ENCODE measurements around the gene IDE. TPM values are rescaled to one million over a fixed set of nuclear protein-coding genes. Genes with fewer than 3 reads are reported as not detected.

The IDE gene
- total and polyA plus RNA-seq, 2 of the 13 experiments (the other 11 are each of a cell fraction or from before 2014, with no cell fraction given) = 16.1 to 52.1 TPM

- no peak for TF ChIP-seq NONO (IDR thresholded peaks at IDR 0.05)
- TF ChIP-seq NONO (CRISPR knock-in tag; conservative IDR thresholded peaks at IDR 0.05) = peak; percentile 93
- no peak for TF ChIP-seq ZNF569 (CRISPR knock-in tag; IDR thresholded peaks at IDR 0.05; ENCODE audit: borderline replicate concordance)
- TF ChIP-seq TAF1 (CRISPR knock-in tag; IDR thresholded peaks at IDR 0.05) = peak; percentile 86
- no peak for TF ChIP-seq ATF7 (IDR thresholded peaks at IDR 0.05)
- TF ChIP-seq ATF7 (CRISPR knock-in tag; IDR thresholded peaks at IDR 0.05) = peak; percentile 50; the same call in 1 of the 2 replicates
- peak; percentile 80 for TF ChIP-seq ZNF205 (CRISPR knock-in tag; IDR thresholded peaks at IDR 0.05)
- peak; percentile 96 for TF ChIP-seq CTCF (CRISPR knock-in tag; IDR thresholded peaks at IDR 0.05)
- peak; percentile 26; the same call in 1 of the 2 replicates for TF ChIP-seq ARNTL (CRISPR knock-in tag; IDR thresholded peaks at IDR 0.05)
- TF ChIP-seq GLI4 (CRISPR knock-in tag; IDR thresholded peaks at IDR 0.05; ENCODE audit: borderline replicate concordance) = peak; percentile 78; the same call in 1 of the 2 replicates
- peak; percentile 72; the same call in 1 of the 2 replicates for TF ChIP-seq ELF3 (CRISPR knock-in tag; IDR thresholded peaks at IDR 0.05)
- no peak for TF ChIP-seq ZBTB20 (CRISPR knock-in tag; IDR thresholded peaks at IDR 0.05; ENCODE audit: borderline replicate concordance, low read depth)
- TF ChIP-seq, protein P1, sequence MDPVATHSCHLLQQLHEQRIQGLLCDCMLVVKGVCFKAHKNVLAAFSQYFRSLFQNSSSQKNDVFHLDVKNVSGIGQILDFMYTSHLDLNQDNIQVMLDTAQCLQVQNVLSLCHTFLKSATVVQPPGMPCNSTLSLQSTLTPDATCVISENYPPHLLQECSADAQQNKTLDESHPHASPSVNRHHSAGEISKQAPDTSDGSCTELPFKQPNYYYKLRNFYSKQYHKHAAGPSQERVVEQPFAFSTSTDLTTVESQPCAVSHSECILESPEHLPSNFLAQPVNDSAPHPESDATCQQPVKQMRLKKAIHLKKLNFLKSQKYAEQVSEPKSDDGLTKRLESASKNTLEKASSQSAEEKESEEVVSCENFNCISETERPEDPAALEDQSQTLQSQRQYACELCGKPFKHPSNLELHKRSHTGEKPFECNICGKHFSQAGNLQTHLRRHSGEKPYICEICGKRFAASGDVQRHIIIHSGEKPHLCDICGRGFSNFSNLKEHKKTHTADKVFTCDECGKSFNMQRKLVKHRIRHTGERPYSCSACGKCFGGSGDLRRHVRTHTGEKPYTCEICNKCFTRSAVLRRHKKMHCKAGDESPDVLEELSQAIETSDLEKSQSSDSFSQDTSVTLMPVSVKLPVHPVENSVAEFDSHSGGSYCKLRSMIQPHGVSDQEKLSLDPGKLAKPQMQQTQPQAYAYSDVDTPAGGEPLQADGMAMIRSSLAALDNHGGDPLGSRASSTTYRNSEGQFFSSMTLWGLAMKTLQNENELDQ (CRISPR knock-in tag; IDR thresholded peaks at IDR 0.05; ENCODE audit: borderline replicate concordance) = no peak
- TF ChIP-seq ZNF83 (CRISPR knock-in tag; IDR thresholded peaks at IDR 0.05; ENCODE audit: borderline replicate concordance) = peak; percentile 78
- peak; percentile 44; the same call in 1 of the 2 replicates for TF ChIP-seq ZNF609 (CRISPR knock-in tag; IDR thresholded peaks at IDR 0.05; ENCODE audit: borderline replicate concordance)
- TF ChIP-seq ZNF567 (CRISPR knock-in tag; IDR thresholded peaks at IDR 0.05; ENCODE audit: borderline replicate concordance) = peak; percentile 62; the same call in 1 of the 2 replicates
- peak; percentile 93; the same call in 1 of the 2 replicates for TF ChIP-seq ZNF136 (CRISPR knock-in tag; IDR thresholded peaks at IDR 0.05; ENCODE audit: low read depth)
- TF ChIP-seq ATF4 (CRISPR knock-in tag; IDR thresholded peaks at IDR 0.05) = peak in 1 of 2 experiments; percentile 51; a peak in 1 of 4 replicates
- TF ChIP-seq AGO2 (optimal IDR thresholded peaks at IDR 0.05; ENCODE audit: low read depth, low read length) = peak; percentile 65
These were observed at the start of gene IDE (continued) for GRCh38 chr10:92573798-92574547.

Data from HepG2 (cell line).